GM23338 (cell line): ENCODE data around the gene KIFC3. TPM values are rescaled to one million over a fixed set of nuclear protein-coding genes. Genes with fewer than 3 reads are reported as not detected.

ENCODE experiments used
- ATAC-seq: fragments of 200-7000 bp; cut with Tn5 transposase; 3 replicates; pipeline ENCODE4 v1.9.1; 2020
- DNase-seq: peaks from one replicate; pipeline ENCODE4 v3.0.0-alpha.2; 2015; ENCODE audit warnings: low spot score
- H2AFZ ChIP-seq: fragments of 200-600 bp; sonication (generic); 2 replicates; pipeline ENCODE4 v1.8.0; 2016; ENCODE audit warnings: antibody characterized with exemption, mild to moderate bottlenecking, moderate library complexity
- H3F3A ChIP-seq: fragments of 200-600 bp; sonication (generic); replicated peaks from 2 replicates; pipeline ENCODE4 v1.8.0; 2017; ENCODE audit warnings: antibody characterized with exemption, mixed run types, low read depth
- H3K27ac ChIP-seq: fragments of 200-600 bp; sonication (generic); 2 replicates; pipeline ENCODE4 v1.6.1; 2016; ENCODE audit warnings: low read depth
- H3K27me3 ChIP-seq: fragments of 200-600 bp; sonication (generic); 2 replicates; pipeline ENCODE4 v1.8.0; 2016; ENCODE audit warnings: mild to moderate bottlenecking, mixed run types, moderate library complexity; ENCODE audit not compliant: insufficient read depth
- H3K36me3 ChIP-seq: fragments of 200-600 bp; sonication (generic); 2 replicates; pipeline ENCODE4 v1.8.0; 2016; ENCODE audit warnings: mild to moderate bottlenecking; ENCODE audit not compliant: insufficient read depth
- H3K4me1 ChIP-seq: fragments of 200-600 bp; sonication (generic); 2 replicates; pipeline ENCODE4 v1.8.0; 2016; ENCODE audit warnings: mild to moderate bottlenecking, moderate library complexity; ENCODE audit not compliant: insufficient read depth
- H3K4me2 ChIP-seq: fragments of 200-600 bp; sonication (generic); 2 replicates; pipeline ENCODE4 v1.7.1; 2017; ENCODE audit warnings: mixed run types
- H3K4me3 ChIP-seq: fragments of 200-600 bp; sonication (generic); 2 replicates; pipeline ENCODE4 v1.6.1; 2016; ENCODE audit warnings: mixed run types
- H3K79me2 ChIP-seq: fragments of 200-600 bp; sonication (generic); replicated peaks from 2 replicates; pipeline ENCODE4 v1.8.0; 2017; ENCODE audit warnings: mild to moderate bottlenecking; ENCODE audit not compliant: insufficient read depth
- H3K9me2 ChIP-seq: fragments of 200-600 bp; sonication (generic); 2 replicates; pipeline ENCODE4 v1.8.0; 2017; ENCODE audit not compliant: insufficient read depth
- H4K20me1 ChIP-seq: fragments of 200-600 bp; sonication (generic); replicated peaks from 2 replicates; pipeline ENCODE4 v1.8.0; 2017; ENCODE audit warnings: mild to moderate bottlenecking; ENCODE audit not compliant: insufficient read depth
- H3K27ac Mint-ChIP-seq: 2 replicates; pipeline ENCODE4 v1.8.0; 2020; ENCODE audit warnings: inconsistent platforms, mild to moderate bottlenecking, moderate library complexity, mixed read lengths
- H3K27me3 Mint-ChIP-seq: 3 replicates; pipeline ENCODE4 v1.8.0; 2022; ENCODE audit warnings: low read depth, mild to moderate bottlenecking, moderate library complexity, mixed read lengths, inconsistent platforms; ENCODE audit not compliant: insufficient read depth, poor library complexity
- H3K36me3 Mint-ChIP-seq: 3 replicates; pipeline ENCODE4 v1.8.0; 2021; ENCODE audit warnings: low read depth, mild to moderate bottlenecking, inconsistent platforms, moderate library complexity, mixed read lengths
- H3K4me1 Mint-ChIP-seq: 3 replicates; pipeline ENCODE4 v1.8.0; 2020; ENCODE audit warnings: mild to moderate bottlenecking, inconsistent platforms, mixed read lengths
- H3K4me3 Mint-ChIP-seq: 3 replicates; pipeline ENCODE4 v1.8.0; 2021; ENCODE audit warnings: moderate library complexity, mild to moderate bottlenecking, inconsistent platforms, mixed read lengths
- H3K9me3 Mint-ChIP-seq: 3 replicates; pipeline ENCODE4 v1.8.0; 2020; ENCODE audit warnings: moderate library complexity, mild to moderate bottlenecking, inconsistent platforms, mixed read lengths
- NANOG ChIP-seq: IDR thresholded peaks from 2 replicates; pipeline ENCODE4 v1.6.1; 2016; ENCODE audit warnings: antibody characterized with exemption, borderline replicate concordance
- ZNF462 ChIP-seq: fragments of 250-450 bp; sonication (Bioruptor Pico); IDR thresholded peaks from 2 replicates; pipeline ENCODE4 v1.5.0; 2020; ENCODE audit warnings: mild to moderate bottlenecking, moderate library complexity
- polyA plus RNA-seq: library from polyadenylated mRNA; unstranded; fragments of >200 nt; fragmentation: Nextera tagmentation; extraction: Ambion mirVana; gene quantifications from 2 replicates; pipeline ENCODE4 v1.2.1, GENCODE V29; 2016
- total RNA-seq: library from RNA; depleted of rRNA; stranded (reverse); fragments of >200 nt; shearing (Covaris generic); gene quantifications from 2 replicates; pipeline ENCODE4 v1.2.3, GENCODE V29; 2014
- TF ChIP-seq, protein P1 (sequence below), 2 experiments: fragments of 200-600 bp in 1 of 2; sonication (generic) in 1 of 2; conservative IDR thresholded peaks; 2 replicates each; pipeline versions ENCODE4 v1.5.1 to v1.6.1; 2016 to 2017; ENCODE audit warnings: antibody characterized with exemption in 2 of 2, low read depth in 2 of 2, mild to moderate bottlenecking in 2 of 2, moderate library complexity in 1 of 2

KIFC3 gene
- total and polyA plus RNA-seq, 2 experiments from 2014 or later: 4.4 to 12.5 TPM

DNA sequence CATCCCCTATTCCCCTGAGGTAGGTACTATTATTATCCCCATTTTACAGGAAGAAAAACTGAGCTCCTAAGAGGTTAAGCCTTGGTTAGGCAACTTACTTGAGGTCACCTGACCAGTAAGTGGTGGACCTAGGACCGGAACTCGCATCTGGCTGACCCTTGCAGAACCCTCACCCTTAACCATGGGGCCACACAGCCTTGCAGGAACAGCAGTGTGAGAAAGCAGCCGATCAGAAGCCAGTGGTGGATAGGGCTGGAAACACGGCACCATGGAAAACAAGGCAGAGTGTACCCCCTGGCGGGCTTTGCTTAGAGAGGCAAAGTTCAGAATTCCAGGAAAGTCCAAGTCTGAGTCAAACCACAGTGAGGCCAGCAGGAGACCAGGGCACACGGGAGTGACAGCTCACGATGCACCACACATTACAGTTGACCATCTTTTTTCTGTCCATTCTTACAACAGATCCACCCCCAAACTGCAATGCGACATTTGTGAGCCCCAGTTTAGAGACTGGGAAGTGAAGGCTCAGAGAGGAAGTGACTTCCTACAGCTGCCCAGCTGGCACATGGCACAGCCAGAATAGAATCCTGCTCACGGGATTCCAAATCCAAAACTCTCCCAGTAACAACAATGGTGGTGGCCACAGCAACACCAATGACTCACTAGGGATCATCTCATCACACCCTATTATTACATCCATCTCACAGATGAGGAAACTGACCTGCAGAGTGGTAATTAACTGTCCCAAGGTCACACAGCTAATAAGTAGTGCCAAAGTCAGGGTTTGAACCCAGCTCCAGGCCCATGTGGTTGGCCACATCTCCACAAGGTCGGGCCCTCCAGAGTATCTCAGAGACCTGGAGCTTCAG lies 20.3 kb downstream of the KIFC3 start:
- Mint-ChIP-seq H3K4me3 (no peak overlapping the region), H3K4me1 (peaks cover 7% of the 10 kb centered on the region; the same call in 2 of the 3 replicates), H3K27me3 (peaks cover 8% of the 10 kb centered on the region), H3K9me3 (no peaks in the 10 kb centered on the region), H3K27ac (no peak overlapping the region), H3K36me3 (no peaks in the 10 kb centered on the region)
- no peaks in the 10 kb centered on the region for H3K79me2 ChIP-seq
- no peaks in the 10 kb centered on the region for H3K36me3 ChIP-seq
- DNase-seq: no peak
- H3K9me2 ChIP-seq: no peaks in the 10 kb centered on the region
- H3K4me2 ChIP-seq: no peak overlapping the region
- peaks cover 3% of the 10 kb centered on the region; the same call in 1 of the 2 replicates for H3K4me1 ChIP-seq
- ATAC-seq: no peak
- no peak overlapping the region for H3K27ac ChIP-seq
- no peak overlapping the region for H2AFZ ChIP-seq
- H3F3A ChIP-seq: no peaks in the 10 kb centered on the region
- no peaks in the 10 kb centered on the region for H3K27me3 ChIP-seq
- TF ChIP-seq ZNF462 (CRISPR knock-in tag) (no peak), NANOG (no peak)
- TF ChIP-seq, protein P1, sequence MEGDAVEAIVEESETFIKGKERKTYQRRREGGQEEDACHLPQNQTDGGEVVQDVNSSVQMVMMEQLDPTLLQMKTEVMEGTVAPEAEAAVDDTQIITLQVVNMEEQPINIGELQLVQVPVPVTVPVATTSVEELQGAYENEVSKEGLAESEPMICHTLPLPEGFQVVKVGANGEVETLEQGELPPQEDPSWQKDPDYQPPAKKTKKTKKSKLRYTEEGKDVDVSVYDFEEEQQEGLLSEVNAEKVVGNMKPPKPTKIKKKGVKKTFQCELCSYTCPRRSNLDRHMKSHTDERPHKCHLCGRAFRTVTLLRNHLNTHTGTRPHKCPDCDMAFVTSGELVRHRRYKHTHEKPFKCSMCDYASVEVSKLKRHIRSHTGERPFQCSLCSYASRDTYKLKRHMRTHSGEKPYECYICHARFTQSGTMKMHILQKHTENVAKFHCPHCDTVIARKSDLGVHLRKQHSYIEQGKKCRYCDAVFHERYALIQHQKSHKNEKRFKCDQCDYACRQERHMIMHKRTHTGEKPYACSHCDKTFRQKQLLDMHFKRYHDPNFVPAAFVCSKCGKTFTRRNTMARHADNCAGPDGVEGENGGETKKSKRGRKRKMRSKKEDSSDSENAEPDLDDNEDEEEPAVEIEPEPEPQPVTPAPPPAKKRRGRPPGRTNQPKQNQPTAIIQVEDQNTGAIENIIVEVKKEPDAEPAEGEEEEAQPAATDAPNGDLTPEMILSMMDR (conservative IDR thresholded peaks at IDR 0.05; ENCODE audit: low read depth in 2 of 2): peak in 1 of 2 experiments; percentile 13; a peak in 1 of 4 replicates
- no peak overlapping the region for H3K4me3 ChIP-seq
- no peaks in the 10 kb centered on the region for H4K20me1 ChIP-seq
